ENCODE results near the gene FAM117B.

GRCh38 chr2:202599105-202599504, 35.7 kb upstream of the FAM117B start:
- TF ChIP-seq EZH2 (IDR thresholded peaks at IDR 0.05; ENCODE audit: insufficient read depth, low read length) (no peak), CTCF (IDR thresholded peaks at IDR 0.05; ENCODE audit: insufficient read depth, low read depth, low read length) (no peak)
